K562 (cell line): ENCODE measurements around the gene LRRC71. TPM values are rescaled to one million over a fixed set of nuclear protein-coding genes. Genes with fewer than 3 reads are reported as not detected.

Experiments
- CC2D1A ChIP-seq: fragments of 450-650 bp; IDR thresholded peaks from 2 replicates; pipeline ENCODE4 v1.6.1; 2017; ENCODE audit warnings: mild to moderate bottlenecking
- CCNT2 ChIP-seq: IDR thresholded peaks from 2 replicates; pipeline ENCODE4 v1.6.1; 2011; ENCODE audit warnings: borderline replicate concordance, low read depth, mild to moderate bottlenecking, moderate library complexity, mixed read lengths, low read length; ENCODE audit not compliant: insufficient read length; ENCODE audit errors: extremely low read depth
- E2F3 ChIP-seq: fragments of 250-450 bp; sonication (Bioruptor Pico); IDR thresholded peaks from 2 replicates; pipeline ENCODE4 v1.4.0; 2020; ENCODE audit warnings: mild to moderate bottlenecking
- ELF4 ChIP-seq: fragments of 450-650 bp; formaldehyde crosslinking; IDR thresholded peaks from 2 replicates; pipeline ENCODE4 v1.4.0; 2022; ENCODE audit warnings: missing genetic modification characterization
- FOXJ3 ChIP-seq: sonication (generic); formaldehyde crosslinking; IDR thresholded peaks from 2 replicates; pipeline ENCODE4 v1.4.0; 2020; ENCODE audit warnings: mild to moderate bottlenecking, missing genetic modification reagents
- HDAC2 ChIP-seq: fragments of 450-650 bp; IDR thresholded peaks from 2 replicates; pipeline ENCODE4 v1.6.1; 2016; ENCODE audit warnings: mild to moderate bottlenecking
- HMGN3 ChIP-seq: IDR thresholded peaks from 2 replicates; pipeline ENCODE4 v1.6.1; 2011; ENCODE audit warnings: borderline replicate concordance, low read depth, mild to moderate bottlenecking, mixed read lengths, low read length; ENCODE audit not compliant: insufficient read length; ENCODE audit errors: extremely low read depth
- ILK ChIP-seq: fragments of 450-650 bp; IDR thresholded peaks from 2 replicates; pipeline ENCODE4 v1.6.1; 2016; ENCODE audit warnings: missing genetic modification characterization, low read depth, mild to moderate bottlenecking, missing compliant biosample characterization, moderate library complexity, borderline replicate concordance
- KLF10 ChIP-seq: fragments of 250-450 bp; sonication (Bioruptor Pico); IDR thresholded peaks from 2 replicates; pipeline ENCODE4 v1.6.1; 2021; ENCODE audit warnings: matching md5 sums
- MAFF ChIP-seq: IDR thresholded peaks from 2 replicates; pipeline ENCODE4 v1.6.1; 2012; ENCODE audit warnings: low read length, improper control_type of control experiment
- SMARCA5 ChIP-seq: fragments of 450-650 bp; IDR thresholded peaks from 2 replicates; pipeline ENCODE4 v1.6.1; 2016
- SMARCE1 ChIP-seq: fragments of 450-650 bp; IDR thresholded peaks from 2 replicates; pipeline ENCODE4 v1.7.1; 2016; ENCODE audit warnings: mild to moderate bottlenecking
- ZNF77 ChIP-seq: fragments of 250-450 bp; sonication (Bioruptor Pico); IDR thresholded peaks from 2 replicates; pipeline ENCODE4 v1.5.0; 2020
- polyA plus RNA-seq, 8 experiments: library from polyadenylated mRNA; depleted of rRNA in 4 of 8; stranded (reverse) in 5 of 8; unstranded in 3 of 8; fragments of >200 nt; fragmentation: Nextera tagmentation in 2 of 8; fragmentation: Illumina TruSeq in 1 of 8; extraction: Ambion mirVana in 2 of 8; extraction: Trizol in 1 of 8; gene quantifications; 2 replicates each; pipeline versions ENCODE4 v1.2.1 to v1.2.3, GENCODE V29; 2011 to 2014; ENCODE audit warnings: inconsistent platforms in 1 of 8, missing spikeins in 1 of 8
- total RNA-seq, 7 experiments: library from RNA; depleted of rRNA in 6 of 7; stranded (reverse); fragments of >200 nt in 6 of 7; fragmentation: Illumina TruSeq in 2 of 7; extraction: Trizol in 2 of 7; gene quantifications; 2 replicates each; pipeline versions ENCODE4 v1.2.1 to v1.2.3, GENCODE V29; 2011 to 2021; ENCODE audit warnings: low replicate concordance in 1 of 7
- TF ChIP-seq, protein P1 (sequence below): IDR thresholded peaks from 2 replicates; pipeline ENCODE4 v1.6.1; 2011; ENCODE audit warnings: borderline replicate concordance, low read depth, mild to moderate bottlenecking, moderate library complexity, low read length; ENCODE audit not compliant: insufficient read depth, poor library complexity, severe bottlenecking
- TF ChIP-seq, protein P2 (sequence below): sonication (generic); formaldehyde crosslinking; IDR thresholded peaks from 2 replicates; pipeline ENCODE4 v1.8.1; 2023; ENCODE audit warnings: mild to moderate bottlenecking, missing genetic modification reagents
- TF ChIP-seq, protein P3 (sequence below): sonication (generic); formaldehyde crosslinking; IDR thresholded peaks from 2 replicates; pipeline ENCODE4 v1.8.0; 2022; ENCODE audit warnings: missing genetic modification reagents, mild to moderate bottlenecking, borderline replicate concordance
- TF ChIP-seq, protein P4 (sequence below): sonication (generic); formaldehyde crosslinking; IDR thresholded peaks from 2 replicates; pipeline ENCODE4 v1.8.1; 2023; ENCODE audit warnings: mild to moderate bottlenecking, missing genetic modification reagents
- TF ChIP-seq, protein P5 (sequence below): IDR thresholded peaks from 2 replicates; pipeline ENCODE4 v1.6.1; 2016; ENCODE audit warnings: missing genetic modification characterization, missing compliant biosample characterization
- TF ChIP-seq, protein P6 (sequence below): fragments of 200-800 bp; sonication (Bioruptor generic); IDR thresholded peaks from 2 replicates; pipeline ENCODE4 v1.6.1; 2017; ENCODE audit warnings: missing genetic modification characterization, missing compliant biosample characterization

The LRRC71 gene
- total and polyA plus RNA-seq, 9 of the 15 experiments (the other 6 are each of a cell fraction or from before 2014, with no cell fraction given), result 0.06 to 1.2 (median 0.51) TPM; not detected in 1

DNA sequence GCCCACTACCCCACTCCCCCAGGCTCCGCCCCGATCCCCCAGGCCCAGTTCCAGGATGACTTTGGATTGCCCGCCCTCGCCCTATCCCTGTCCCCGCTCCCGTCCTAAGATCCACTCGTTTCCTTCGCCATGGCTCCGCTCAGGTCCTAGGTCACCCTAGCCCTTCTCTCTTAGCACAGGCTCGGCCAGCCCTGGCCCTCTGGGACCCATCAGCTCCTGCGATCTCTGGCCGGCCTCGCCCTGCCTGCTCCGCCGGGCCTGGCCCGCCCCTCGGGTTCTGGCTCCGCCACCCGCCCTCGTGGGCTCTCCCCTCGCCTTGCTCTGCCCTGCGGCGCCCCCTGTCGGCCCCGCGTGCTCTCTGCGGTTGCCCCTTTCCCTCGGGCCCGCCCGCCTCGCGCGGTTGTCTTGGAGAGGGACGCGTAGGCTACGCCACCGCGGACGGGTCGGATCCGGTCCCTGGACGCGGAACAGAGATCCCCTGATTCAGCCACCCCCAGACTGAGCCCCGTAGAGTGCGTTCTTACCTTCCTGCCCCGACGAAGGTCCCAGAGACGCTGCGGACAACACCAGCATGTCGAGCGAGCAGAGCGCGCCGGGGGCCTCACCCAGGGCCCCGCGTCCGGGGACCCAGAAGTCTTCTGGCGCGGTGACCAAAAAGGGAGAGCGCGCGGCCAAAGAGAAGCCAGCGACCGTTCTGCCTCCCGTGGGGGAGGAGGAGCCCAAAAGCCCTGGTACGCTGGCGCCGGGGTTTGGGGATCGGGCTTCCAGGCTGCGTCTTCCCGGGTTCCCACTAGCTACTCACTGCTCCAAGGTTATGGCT lies at the start of gene LRRC71 (continued):
- TF ChIP-seq, protein P1, sequence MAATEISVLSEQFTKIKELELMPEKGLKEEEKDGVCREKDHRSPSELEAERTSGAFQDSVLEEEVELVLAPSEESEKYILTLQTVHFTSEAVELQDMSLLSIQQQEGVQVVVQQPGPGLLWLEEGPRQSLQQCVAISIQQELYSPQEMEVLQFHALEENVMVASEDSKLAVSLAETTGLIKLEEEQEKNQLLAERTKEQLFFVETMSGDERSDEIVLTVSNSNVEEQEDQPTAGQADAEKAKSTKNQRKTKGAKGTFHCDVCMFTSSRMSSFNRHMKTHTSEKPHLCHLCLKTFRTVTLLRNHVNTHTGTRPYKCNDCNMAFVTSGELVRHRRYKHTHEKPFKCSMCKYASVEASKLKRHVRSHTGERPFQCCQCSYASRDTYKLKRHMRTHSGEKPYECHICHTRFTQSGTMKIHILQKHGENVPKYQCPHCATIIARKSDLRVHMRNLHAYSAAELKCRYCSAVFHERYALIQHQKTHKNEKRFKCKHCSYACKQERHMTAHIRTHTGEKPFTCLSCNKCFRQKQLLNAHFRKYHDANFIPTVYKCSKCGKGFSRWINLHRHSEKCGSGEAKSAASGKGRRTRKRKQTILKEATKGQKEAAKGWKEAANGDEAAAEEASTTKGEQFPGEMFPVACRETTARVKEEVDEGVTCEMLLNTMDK, result peak; percentile 81
- TF ChIP-seq ILK (tag), result no peak
- no peak for TF ChIP-seq ELF4 (CRISPR knock-in tag)
- peak; percentile 89 for TF ChIP-seq CCNT2
- TF ChIP-seq SMARCA5, result no peak
- peak; percentile 90 for TF ChIP-seq HMGN3
- no peak for TF ChIP-seq KLF10 (CRISPR knock-in tag)
- TF ChIP-seq, protein P2, sequence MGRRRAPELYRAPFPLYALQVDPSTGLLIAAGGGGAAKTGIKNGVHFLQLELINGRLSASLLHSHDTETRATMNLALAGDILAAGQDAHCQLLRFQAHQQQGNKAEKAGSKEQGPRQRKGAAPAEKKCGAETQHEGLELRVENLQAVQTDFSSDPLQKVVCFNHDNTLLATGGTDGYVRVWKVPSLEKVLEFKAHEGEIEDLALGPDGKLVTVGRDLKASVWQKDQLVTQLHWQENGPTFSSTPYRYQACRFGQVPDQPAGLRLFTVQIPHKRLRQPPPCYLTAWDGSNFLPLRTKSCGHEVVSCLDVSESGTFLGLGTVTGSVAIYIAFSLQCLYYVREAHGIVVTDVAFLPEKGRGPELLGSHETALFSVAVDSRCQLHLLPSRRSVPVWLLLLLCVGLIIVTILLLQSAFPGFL (CRISPR knock-in tag), result no peak
- TF ChIP-seq ZNF77, result no peak
- TF ChIP-seq E2F3, result no peak
- TF ChIP-seq, protein P3, sequence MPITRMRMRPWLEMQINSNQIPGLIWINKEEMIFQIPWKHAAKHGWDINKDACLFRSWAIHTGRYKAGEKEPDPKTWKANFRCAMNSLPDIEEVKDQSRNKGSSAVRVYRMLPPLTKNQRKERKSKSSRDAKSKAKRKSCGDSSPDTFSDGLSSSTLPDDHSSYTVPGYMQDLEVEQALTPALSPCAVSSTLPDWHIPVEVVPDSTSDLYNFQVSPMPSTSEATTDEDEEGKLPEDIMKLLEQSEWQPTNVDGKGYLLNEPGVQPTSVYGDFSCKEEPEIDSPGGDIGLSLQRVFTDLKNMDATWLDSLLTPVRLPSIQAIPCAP (CRISPR knock-in tag), result no peak
- TF ChIP-seq, protein P4, sequence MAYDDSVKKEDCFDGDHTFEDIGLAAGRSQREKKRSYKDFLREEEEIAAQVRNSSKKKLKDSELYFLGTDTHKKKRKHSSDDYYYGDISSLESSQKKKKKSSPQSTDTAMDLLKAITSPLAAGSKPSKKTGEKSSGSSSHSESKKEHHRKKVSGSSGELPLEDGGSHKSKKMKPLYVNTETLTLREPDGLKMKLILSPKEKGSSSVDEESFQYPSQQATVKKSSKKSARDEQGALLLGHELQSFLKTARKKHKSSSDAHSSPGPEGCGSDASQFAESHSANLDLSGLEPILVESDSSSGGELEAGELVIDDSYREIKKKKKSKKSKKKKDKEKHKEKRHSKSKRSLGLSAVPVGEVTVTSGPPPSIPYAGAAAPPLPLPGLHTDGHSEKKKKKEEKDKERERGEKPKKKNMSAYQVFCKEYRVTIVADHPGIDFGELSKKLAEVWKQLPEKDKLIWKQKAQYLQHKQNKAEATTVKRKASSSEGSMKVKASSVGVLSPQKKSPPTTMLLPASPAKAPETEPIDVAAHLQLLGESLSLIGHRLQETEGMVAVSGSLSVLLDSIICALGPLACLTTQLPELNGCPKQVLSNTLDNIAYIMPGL, result 0 out of 2 replicates have a peak, but pooled peaks have one; percentile 81
- TF ChIP-seq SMARCE1, result no peak
- TF ChIP-seq, protein P5, sequence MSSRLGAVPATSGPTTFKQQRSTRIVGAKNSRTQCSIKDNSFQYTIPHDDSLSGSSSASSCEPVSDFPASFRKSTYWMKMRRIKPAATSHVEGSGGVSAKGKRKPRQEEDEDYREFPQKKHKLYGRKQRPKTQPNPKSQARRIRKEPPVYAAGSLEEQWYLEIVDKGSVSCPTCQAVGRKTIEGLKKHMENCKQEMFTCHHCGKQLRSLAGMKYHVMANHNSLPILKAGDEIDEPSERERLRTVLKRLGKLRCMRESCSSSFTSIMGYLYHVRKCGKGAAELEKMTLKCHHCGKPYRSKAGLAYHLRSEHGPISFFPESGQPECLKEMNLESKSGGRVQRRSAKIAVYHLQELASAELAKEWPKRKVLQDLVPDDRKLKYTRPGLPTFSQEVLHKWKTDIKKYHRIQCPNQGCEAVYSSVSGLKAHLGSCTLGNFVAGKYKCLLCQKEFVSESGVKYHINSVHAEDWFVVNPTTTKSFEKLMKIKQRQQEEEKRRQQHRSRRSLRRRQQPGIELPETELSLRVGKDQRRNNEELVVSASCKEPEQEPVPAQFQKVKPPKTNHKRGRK (tag), result no peak
- no peak for TF ChIP-seq CC2D1A
- TF ChIP-seq MAFF, result no peak
- TF ChIP-seq, protein P6, sequence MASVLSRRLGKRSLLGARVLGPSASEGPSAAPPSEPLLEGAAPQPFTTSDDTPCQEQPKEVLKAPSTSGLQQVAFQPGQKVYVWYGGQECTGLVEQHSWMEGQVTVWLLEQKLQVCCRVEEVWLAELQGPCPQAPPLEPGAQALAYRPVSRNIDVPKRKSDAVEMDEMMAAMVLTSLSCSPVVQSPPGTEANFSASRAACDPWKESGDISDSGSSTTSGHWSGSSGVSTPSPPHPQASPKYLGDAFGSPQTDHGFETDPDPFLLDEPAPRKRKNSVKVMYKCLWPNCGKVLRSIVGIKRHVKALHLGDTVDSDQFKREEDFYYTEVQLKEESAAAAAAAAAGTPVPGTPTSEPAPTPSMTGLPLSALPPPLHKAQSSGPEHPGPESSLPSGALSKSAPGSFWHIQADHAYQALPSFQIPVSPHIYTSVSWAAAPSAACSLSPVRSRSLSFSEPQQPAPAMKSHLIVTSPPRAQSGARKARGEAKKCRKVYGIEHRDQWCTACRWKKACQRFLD, result no peak
- no peak for TF ChIP-seq FOXJ3 (CRISPR knock-in tag)
- TF ChIP-seq HDAC2, result no peak
